SW480 (cell line): ENCODE results near the gene IFFO2.
"Not testable (repeated sequence)": the region's sequence is repeated elsewhere in the genome, so short reads cannot be mapped to it uniquely, and the experiment has no call there.

ENCODE experiments used
- DNase-seq: peaks from one replicate; pipeline ENCODE4 v3.0.0-alpha.2; 2016; ENCODE audit warnings: low spot score

IFFO2 gene

DNA sequence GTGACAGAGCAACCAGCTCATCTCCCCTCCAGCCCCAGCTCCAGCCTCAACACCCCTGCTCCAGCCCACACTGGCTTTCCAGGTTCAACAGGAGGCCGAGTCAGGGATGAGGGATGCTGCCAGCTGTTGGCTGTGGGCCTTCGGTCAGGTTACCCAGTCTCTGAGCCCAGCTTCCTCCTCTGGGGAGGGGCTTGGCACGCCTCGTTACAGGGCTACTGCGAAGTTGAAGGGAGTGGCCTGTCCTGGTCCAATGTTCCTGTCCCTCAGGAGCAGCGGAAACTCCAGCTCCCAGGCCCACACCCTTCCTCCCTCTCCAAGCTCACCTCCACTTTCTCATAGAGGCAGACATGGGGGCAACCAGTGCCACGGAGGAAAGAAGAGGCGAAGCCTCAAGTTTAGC is 81.9 kb downstream of the IFFO2 start:
- DNase-seq: no peak

DNA sequence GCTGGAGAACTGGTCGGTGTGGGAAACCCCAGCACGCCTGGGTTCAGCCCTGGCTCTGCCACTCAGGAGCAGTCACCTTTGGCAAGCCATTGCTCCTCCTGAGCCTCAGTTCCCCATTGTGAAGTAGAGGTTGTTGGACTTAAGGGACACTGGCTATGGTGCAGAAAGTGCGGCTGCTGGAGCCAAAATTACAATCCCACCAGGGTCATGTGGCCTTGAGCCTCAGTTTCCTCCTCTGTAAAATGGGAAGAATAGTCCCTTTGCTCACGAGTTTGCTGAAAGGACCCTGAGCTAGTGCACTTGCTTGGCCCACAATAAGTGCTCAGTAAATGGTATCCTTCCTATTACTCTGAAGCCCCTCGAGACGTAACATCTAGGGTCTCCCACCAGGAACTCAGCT is 82.4 kb downstream of the IFFO2 start:
- DNase-seq: no peak

DNA sequence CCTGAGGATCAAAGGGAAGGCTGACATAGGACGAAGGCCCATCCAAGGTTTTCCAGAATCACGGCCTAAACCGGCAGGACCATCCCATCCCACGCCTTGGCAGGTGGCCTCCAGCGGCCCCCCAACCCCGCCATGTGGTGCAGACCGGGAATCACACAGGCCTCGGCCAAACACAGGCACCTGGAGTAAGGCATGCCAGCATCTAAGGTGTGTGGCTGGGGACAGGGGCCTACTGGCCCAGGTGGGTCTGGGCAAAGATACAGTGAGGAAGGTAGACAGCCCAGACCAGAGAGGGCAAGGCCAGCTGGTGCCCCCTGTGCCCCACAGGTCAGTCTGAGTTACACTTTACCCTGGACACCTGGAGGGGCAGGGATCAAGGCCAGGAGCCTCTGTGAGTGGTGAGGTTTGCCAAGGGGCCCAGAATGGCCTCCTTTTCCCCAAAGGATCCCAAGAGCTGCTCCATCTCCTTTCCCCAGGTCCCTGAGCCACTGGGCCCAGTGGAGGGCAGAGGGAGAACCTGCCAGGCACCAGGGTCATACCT is 84.3 kb downstream of the IFFO2 start:
- no peak for DNase-seq

GRCh38 chr1:18871401-18872070 is 84.9 kb downstream of the IFFO2 start:
- no peak for DNase-seq

- no peak for DNase-seq
Observed at GRCh38 chr1:18870957-18871356, 85.5 kb downstream of the IFFO2 start.

GRCh38 chr1:18870595-18870865 is 85.9 kb downstream of the IFFO2 start:
- DNase-seq: not testable (repeated sequence)

- no peak for DNase-seq
Observed at GRCh38 chr1:18869847-18870594, 86.5 kb downstream of the IFFO2 start.

DNA sequence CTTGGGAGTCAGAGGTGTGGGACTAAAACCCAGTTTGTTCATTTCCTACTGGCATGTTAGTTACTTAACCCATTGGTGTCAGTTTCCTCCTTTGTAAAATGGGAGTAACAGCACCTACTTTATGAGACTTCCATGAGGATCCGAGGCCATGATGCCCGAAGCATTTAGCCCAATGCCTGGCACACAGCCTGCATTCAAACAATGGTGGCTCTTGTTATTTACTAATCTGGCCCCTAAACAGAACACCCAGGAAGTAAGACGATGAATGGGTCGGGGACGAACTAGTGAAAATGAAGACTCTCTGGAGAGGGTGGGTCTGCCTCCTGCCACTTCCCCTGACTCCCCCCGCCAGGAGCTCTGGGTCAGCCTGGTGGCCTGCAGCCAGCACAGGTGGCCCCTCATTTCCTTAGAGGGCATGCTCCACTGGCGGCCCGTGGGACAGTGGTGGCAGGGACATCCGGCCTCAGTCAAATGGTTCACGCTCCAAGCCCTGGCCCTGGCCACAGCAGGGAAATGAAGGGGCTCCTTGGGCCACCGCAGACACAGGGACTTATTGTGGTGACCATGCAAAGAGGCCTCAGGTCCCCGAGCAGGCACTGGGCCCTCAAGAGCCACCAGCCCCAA is 87.6 kb downstream of the IFFO2 start:
- no peak for DNase-seq

- no peak for DNase-seq
Observed at GRCh38 chr1:18868354-18868753, 88.1 kb downstream of the IFFO2 start.

DNA sequence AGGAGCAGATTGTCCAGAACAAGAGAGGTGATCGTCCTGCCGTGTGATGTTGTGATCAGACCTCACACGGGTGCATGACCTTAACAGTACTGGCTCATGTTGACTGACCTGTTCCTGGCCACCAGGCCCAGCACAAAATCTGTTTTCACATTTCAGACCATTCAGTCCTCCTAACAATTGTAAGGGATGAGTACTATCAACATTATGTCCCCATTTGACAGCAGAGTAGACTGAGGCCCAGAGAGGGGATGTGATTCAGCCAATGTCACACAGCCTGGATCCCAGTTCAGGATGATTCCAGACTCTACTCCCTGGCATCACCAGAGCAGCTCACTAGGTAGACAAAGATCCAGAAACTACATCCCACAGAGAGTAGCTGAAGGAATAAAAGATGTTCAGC is 89.6 kb downstream of the IFFO2 start:
- DNase-seq: no peak

DNA sequence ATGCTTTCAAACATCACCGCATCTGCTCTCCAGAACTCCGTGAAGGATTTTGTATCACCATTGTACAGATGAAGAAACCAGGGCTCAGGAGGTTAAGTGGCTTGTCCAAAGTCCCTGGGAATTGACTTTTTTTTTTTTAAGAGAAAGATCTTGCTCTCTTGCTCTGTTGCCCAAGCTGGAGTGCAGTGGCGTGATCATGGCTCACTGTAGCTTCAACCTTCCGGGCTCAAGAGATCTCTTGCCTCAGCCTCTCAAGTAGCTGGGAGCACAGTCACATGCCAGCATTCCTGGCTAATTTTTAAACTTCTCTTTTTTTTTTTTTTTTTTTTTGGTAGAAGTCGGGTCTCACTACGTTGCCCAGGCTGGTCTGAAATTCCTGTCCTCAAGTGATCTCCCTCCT is 90.2 kb downstream of the IFFO2 start:
- DNase-seq: no peak

DNA sequence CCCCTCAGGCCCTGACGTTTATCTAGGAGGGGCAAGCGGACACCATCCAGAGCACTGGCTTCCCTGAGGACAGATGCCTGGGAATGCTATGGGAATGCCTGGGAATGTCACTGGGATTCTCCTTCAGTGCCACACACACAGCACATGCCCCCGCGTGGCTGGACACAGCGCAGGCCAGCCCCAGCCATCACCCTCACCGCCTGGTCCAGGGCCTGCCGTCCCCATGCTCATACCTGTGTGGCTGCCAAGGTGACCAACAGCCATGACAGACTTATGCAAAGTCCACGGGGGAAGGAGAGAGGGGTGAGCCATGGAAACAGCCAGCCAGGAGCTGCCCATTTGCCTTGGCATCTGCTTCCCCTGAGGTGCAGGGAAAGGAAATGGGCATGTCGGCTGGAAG is 91.3 kb downstream of the IFFO2 start:
- DNase-seq: no peak

DNA sequence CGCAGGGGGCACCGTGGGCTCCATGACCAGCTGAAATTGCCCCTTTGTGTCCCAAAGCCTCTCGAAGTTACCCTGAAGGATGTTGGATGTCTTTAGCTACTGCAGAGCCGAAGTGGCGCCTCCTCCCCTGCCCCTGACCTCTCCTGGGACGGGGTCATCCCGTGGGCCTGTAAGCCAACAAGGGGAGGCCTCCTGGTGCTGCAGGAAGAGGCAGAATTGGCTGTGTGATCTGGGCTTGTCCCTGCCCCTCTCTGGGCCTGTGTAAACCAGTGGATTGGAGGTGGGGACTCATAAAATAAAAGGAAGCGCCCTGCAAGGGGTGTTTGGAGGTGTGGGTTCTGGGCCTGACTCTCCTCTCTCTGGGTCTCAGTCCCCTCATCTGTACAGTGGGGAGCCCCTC is 94.9 kb downstream of the IFFO2 start:
- no peak for DNase-seq

GRCh38 chr1:18861082-18861481 is 95.4 kb downstream of the IFFO2 start:
- no peak for DNase-seq

DNA sequence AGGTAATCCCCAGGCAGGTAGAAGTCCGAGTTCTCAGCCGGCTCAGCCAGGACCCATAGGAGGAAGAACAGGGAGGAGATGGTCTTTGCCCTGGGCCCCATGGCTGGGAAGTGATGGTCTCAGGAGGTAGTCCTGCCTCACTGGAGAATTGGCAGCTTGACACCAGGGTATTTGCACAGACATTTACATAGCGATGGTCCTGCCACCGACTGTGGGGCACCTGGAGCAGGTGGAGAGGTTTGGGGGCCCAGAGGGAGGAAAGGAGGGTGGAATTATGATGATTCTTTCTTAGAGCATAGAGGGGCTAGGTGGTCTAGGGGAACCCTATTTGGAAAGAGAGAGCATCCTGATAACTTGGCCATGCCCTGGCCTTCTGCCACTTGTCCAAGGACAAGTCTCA is 96.9 kb downstream of the IFFO2 start, which contains the start of gene TAS1R2:
Gene TAS1R2, minus strand, starts transcription at position 101 of the 400 bp plus-strand sequence. Its CDS starts 0 bp downstream, at position 101.
- no peak for DNase-seq

- no peak for DNase-seq
Observed at GRCh38 chr1:18858070-18858688, 98.3 kb downstream of the IFFO2 start.

- no peak for DNase-seq
Observed at GRCh38 chr1:18856435-18856834, 100.0 kb downstream of the IFFO2 start.

DNA sequence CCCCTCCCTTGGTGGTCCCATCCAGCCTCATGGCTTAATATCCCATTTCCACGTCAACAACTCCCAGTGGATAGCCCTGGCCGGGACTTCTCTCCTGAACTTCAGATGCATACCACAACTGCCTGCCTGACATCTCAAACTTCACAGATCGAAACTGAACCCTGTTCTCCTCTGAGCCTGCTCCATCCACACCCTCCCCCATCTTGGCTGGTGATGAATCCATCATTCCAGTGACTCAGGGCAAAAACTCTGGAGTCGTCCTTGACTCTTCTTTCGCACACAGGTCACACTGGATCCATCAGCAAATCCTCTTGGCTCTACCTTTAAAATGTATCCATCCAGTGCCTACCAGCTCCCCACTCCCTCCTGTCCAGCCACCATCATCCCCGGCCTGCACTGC is 100.9 kb downstream of the IFFO2 start:
- DNase-seq: no peak

DNA sequence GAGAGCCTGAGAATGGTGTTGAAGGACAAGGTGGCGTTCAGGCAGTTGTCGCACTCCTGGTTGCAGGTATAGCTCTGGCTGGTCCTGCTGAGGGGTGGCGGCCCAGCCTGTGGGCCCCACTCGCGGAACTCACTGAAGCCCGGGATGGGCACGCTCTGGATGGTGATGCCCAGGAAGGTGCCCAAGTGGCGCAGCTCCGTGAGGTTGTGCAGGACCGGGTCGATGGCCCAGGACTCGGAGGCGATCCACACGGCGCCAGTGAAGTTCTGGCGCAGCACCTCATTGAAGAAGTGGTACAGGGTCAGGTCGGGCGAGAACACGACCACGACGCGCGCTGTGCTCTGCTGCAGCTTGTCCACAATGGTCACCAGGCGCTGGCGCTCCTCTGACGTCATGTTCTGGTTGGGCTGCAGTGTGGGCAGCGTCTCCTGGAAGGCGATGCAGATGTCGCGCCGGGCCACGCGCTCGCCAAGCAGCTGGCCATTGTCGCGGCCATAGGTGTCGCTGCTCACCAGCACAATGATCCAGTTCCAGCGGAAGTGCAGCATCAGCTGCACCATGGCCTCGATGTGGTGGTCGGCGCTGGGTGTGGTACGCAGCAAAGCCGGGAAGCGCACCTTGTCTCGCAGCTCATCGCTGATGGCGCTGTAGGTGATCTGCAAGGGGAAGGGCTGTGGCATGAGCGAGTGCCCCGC is 102.0 kb downstream of the IFFO2 start:
- no peak for DNase-seq
